Cardiac muscle cell (in vitro differentiated cells and primary cell): ENCODE results near the gene TMOD4. TPM values are rescaled to one million over a fixed set of nuclear protein-coding genes. Genes with fewer than 3 reads are reported as not detected.
A peak's percentile ranks its signal among the peaks of the same experiment; 100 is the strongest.

Source experiments
- DNase-seq, 2 donors: peaks; one replicate each; pipeline versions ENCODE4 v3.0.0 to v3.0.0-alpha.2; 2010 to 2017; ENCODE audit warnings: low read depth in 1 of 2, low spot score in 1 of 2
- H3K27ac ChIP-seq: fragments of 200-600 bp; sonication (generic); 2 replicates; pipeline ENCODE4 v1.5.1; 2016
- H3K27me3 ChIP-seq: fragments of 200-600 bp; sonication (generic); 2 replicates; pipeline ENCODE4 v1.6.0; 2016; ENCODE audit warnings: control low read depth
- H3K36me3 ChIP-seq: fragments of 200-600 bp; sonication (generic); 2 replicates; pipeline ENCODE4 v1.5.1; 2016; ENCODE audit warnings: control low read depth
- H3K4me1 ChIP-seq: fragments of 200-600 bp; sonication (generic); 2 replicates; pipeline ENCODE4 v1.8.1; 2017; ENCODE audit warnings: low read depth, mild to moderate bottlenecking, mixed run types
- H3K4me3 ChIP-seq: fragments of 200-600 bp; sonication (generic); 2 replicates; pipeline ENCODE4 v1.5.1; 2016; ENCODE audit warnings: mild to moderate bottlenecking
- H3K9me3 ChIP-seq: fragments of 200-600 bp; sonication (generic); 2 replicates; pipeline ENCODE4 v1.5.1; 2017; ENCODE audit warnings: low read depth, mild to moderate bottlenecking, control low read depth
- polyA plus RNA-seq: library from polyadenylated mRNA; unstranded; fragments of >200 nt; fragmentation: Nextera tagmentation; extraction: Ambion mirVana; gene quantifications from 2 replicates; pipeline ENCODE4 v1.2.1, GENCODE V29; 2016
- total RNA-seq: library from RNA; depleted of rRNA; stranded (reverse); fragments of >200 nt; gene quantifications from 2 replicates; pipeline ENCODE4 v1.2.3, GENCODE V29; 2016
- TF ChIP-seq, protein P1 (sequence below): IDR thresholded peaks from 2 replicates; pipeline ENCODE4 v1.5.1; 2012; ENCODE audit warnings: low read depth, mild to moderate bottlenecking, low read length

TMOD4 gene
- total and polyA plus RNA-seq, 2 experiments from 2014 or later, result 0.48 TPM; not detected in 1

DNA sequence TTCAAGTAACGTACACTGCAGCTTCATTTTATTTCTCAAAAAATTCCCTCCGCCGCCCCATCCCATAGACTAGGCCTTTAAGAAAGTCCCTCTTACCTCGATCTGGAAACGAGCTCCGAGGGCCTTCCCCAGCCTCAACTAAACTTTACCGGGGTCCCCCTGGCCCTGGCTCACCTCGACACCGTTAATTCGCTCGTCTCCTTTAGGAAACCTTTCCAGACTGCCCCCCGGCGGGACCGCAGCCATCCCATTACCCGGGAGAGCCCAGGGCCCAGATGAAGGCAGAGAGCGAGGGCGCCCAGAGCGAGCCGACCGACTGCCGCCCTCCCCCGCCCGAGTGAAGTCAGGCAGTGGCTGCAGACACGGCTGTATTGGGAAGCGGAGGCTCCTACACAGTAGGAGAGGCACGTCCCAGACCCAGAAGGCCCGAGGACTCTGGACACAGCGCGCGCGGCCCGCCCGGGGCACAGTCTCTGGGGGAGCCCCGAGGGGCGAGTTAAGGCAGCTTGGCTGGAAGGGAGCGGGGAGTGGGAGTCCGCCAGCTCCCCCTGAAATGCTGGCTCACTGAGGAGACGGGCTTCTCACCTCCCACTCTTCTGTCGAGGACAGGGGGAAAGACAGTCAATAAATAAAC is 44.0 kb downstream of the TMOD4 start:
- DNase-seq, result peak in 1 of 2 donors; percentile 52
- peak overlapping the region; percentile 10 for H3K4me3 ChIP-seq

DNA sequence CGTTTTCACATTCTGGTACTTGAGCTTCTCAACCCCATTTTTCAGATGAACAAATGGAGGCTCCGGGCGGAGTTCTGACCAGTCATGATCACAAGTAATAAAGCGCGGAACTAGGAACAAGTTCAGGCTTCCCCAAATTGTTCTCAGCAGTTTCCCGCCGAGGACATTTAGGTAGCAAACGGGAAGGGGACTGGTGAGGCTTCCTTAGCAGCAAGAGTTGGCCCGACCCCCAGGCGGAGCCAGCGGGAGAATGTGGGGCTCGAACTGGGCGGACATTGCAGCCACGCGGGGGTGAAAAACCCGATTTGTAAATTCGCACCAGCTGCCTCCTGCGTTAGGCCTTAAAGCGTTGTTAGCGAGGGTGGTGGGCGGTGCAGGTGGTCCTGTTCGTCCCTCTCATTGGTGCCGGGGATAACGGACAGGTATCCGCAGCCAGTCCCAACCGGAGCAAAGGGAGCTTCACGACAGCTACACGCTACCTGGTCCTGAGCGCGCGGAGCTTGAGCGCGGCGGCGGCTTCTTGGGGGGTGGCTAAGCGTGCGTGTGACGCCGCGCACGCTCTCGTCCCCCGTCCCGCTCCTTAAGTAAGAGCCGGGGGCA is 44.7 kb downstream of the TMOD4 start:
- Histone ChIP-seq H3K27me3 (peaks cover 12% of the 10 kb centered on the region), H3K4me3 (peak overlapping the region; percentile 10), H3K27ac (no peak overlapping the region), H3K36me3 (peaks cover 5% of the 10 kb centered on the region), H3K9me3 (no peaks in the 10 kb centered on the region), H3K4me1 (peaks cover 10% of the 10 kb centered on the region)
- peak; percentile 87 to 96 for DNase-seq
- TF ChIP-seq, protein P1, sequence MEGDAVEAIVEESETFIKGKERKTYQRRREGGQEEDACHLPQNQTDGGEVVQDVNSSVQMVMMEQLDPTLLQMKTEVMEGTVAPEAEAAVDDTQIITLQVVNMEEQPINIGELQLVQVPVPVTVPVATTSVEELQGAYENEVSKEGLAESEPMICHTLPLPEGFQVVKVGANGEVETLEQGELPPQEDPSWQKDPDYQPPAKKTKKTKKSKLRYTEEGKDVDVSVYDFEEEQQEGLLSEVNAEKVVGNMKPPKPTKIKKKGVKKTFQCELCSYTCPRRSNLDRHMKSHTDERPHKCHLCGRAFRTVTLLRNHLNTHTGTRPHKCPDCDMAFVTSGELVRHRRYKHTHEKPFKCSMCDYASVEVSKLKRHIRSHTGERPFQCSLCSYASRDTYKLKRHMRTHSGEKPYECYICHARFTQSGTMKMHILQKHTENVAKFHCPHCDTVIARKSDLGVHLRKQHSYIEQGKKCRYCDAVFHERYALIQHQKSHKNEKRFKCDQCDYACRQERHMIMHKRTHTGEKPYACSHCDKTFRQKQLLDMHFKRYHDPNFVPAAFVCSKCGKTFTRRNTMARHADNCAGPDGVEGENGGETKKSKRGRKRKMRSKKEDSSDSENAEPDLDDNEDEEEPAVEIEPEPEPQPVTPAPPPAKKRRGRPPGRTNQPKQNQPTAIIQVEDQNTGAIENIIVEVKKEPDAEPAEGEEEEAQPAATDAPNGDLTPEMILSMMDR, result peak; percentile 8

More for the DNA sequence above, 44.0 kb downstream of the TMOD4 start:
- H3K27ac ChIP-seq, result no peak overlapping the region
- H3K9me3 ChIP-seq, result no peaks in the 10 kb centered on the region
- peaks cover 10% of the 10 kb centered on the region for H3K36me3 ChIP-seq
- TF ChIP-seq, protein P1, result no peak
- H3K4me1 ChIP-seq, result peaks cover 8% of the 10 kb centered on the region
- H3K27me3 ChIP-seq, result peaks cover 12% of the 10 kb centered on the region

DNA sequence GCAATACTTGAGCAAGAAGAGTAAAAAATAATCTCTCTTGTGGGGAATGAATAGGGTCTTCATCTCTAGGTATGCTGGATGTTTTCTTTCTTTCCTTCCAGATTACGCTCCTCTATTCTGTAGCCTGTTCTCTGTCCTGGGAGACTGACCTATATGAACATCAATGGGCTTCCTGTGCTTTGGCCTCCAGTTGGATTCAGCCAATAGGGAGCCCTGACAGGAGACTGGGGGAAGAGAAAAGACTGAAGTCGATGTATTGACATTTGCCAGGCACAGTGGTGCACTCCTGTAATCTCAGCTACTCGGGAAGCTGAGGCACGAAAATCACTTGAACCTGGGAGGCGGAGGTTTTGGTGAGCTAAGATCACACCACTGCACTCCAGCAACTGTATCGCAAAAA is 47.0 kb downstream of the TMOD4 start:
- no peaks in the 10 kb centered on the region for H3K36me3 ChIP-seq
- H3K27me3 ChIP-seq, result peaks cover 12% of the 10 kb centered on the region
- H3K4me3 ChIP-seq, result no peak overlapping the region
- no peaks in the 10 kb centered on the region for H3K9me3 ChIP-seq
- peak in 1 of 2 donors; percentile 75 for DNase-seq
- no peak overlapping the region for H3K27ac ChIP-seq
- H3K4me1 ChIP-seq, result peaks cover 14% of the 10 kb centered on the region
- TF ChIP-seq, protein P1, result no peak

- Histone ChIP-seq H3K27ac (no peak overlapping the region), H3K4me1 (peaks cover 11% of the 10 kb centered on the region), H3K27me3 (no peaks in the 10 kb centered on the region), H3K4me3 (no peak overlapping the region), H3K36me3 (no peaks in the 10 kb centered on the region), H3K9me3 (no peaks in the 10 kb centered on the region)
- no peak for DNase-seq
- TF ChIP-seq, protein P1, result no peak
Observed at GRCh38 chr1:151124763-151125403, 50.9 kb downstream of the TMOD4 start.

Other genes with a start within 250 kb of the TMOD4 start
- gene SETDB1, start 249.6 kb downstream of the TMOD4 start, total RNA-seq, result 37.8 and 69.9 TPM in 2 replicates
- 20.1 and 23.7 TPM in 2 replicates for gene SETDB1, start 249.6 kb downstream of the TMOD4 start, polyA plus RNA-seq
- 64.7 and 65.0 TPM in 2 replicates for gene CERS2, start 201.1 kb downstream of the TMOD4 start, total RNA-seq
- gene CERS2, start 201.1 kb downstream of the TMOD4 start, polyA plus RNA-seq, result 119 and 124 TPM in 2 replicates
- gene ANXA9, start 193.7 kb downstream of the TMOD4 start, total RNA-seq, result 0.21 and 1.7 TPM in 2 replicates
- 1.4 and 2.0 TPM in 2 replicates for gene ANXA9, start 193.7 kb downstream of the TMOD4 start, polyA plus RNA-seq
- gene MINDY1, start 169.1 kb downstream of the TMOD4 start, total RNA-seq, result 29.3 and 35.6 TPM in 2 replicates
- 11.5 and 18.9 TPM in 2 replicates for gene MINDY1, start 169.1 kb downstream of the TMOD4 start, polyA plus RNA-seq
- 44.1 and 51.6 TPM in 2 replicates for gene PRUNE1, start 167.5 kb downstream of the TMOD4 start, total RNA-seq
- 52.2 and 67.3 TPM in 2 replicates for gene PRUNE1, start 167.5 kb downstream of the TMOD4 start, polyA plus RNA-seq
- gene BNIPL, start 139.4 kb downstream of the TMOD4 start, total RNA-seq, result 0.66 and 1.3 TPM in 2 replicates
- 0.65 and 1.3 TPM in 2 replicates for gene BNIPL, start 139.4 kb downstream of the TMOD4 start, polyA plus RNA-seq
- gene C1orf56, start 128.2 kb downstream of the TMOD4 start, total RNA-seq, result 11.6 and 13.6 TPM in 2 replicates
- 15.6 TPM in 2 replicates for gene C1orf56, start 128.2 kb downstream of the TMOD4 start, polyA plus RNA-seq
- 42.8 and 49.3 TPM in 2 replicates for gene CDC42SE1, start 116.4 kb downstream of the TMOD4 start, total RNA-seq
- gene CDC42SE1, start 116.4 kb downstream of the TMOD4 start, polyA plus RNA-seq, result 24.0 and 25.4 TPM in 2 replicates
- gene MLLT11, start 115.6 kb downstream of the TMOD4 start, total RNA-seq, result 15.1 and 30.1 TPM in 2 replicates
- gene MLLT11, start 115.6 kb downstream of the TMOD4 start, polyA plus RNA-seq, result 54.5 and 91.6 TPM in 2 replicates
- gene GABPB2, start 105.2 kb downstream of the TMOD4 start, total RNA-seq, result 2.9 and 4.6 TPM in 2 replicates
- gene GABPB2, start 105.2 kb downstream of the TMOD4 start, polyA plus RNA-seq, result 1.6 and 1.7 TPM in 2 replicates
- gene SEMA6C, start 29.4 kb downstream of the TMOD4 start, total RNA-seq, result 22.0 and 28.1 TPM in 2 replicates
- gene SEMA6C, start 29.4 kb downstream of the TMOD4 start, polyA plus RNA-seq, result 23.3 and 29.9 TPM in 2 replicates
- 0.45 TPM in 1 of 2 replicates, not detected in the other for gene TNFAIP8L2, start 19.3 kb downstream of the TMOD4 start, total RNA-seq
- gene TNFAIP8L2, start 19.3 kb downstream of the TMOD4 start, polyA plus RNA-seq, result 0.20 and 0.39 TPM in 2 replicates
- 19.7 and 26.7 TPM in 2 replicates for gene LYSMD1, start 10.1 kb downstream of the TMOD4 start, total RNA-seq
- gene LYSMD1, start 10.1 kb downstream of the TMOD4 start, polyA plus RNA-seq, result 4.9 and 8.0 TPM in 2 replicates
- gene SCNM1, start 9.8 kb downstream of the TMOD4 start, total RNA-seq, result 30.8 and 50.9 TPM in 2 replicates
- gene SCNM1, start 9.8 kb downstream of the TMOD4 start, polyA plus RNA-seq, result 66.5 and 80.7 TPM in 2 replicates
- 47.5 and 60.0 TPM in 2 replicates for gene VPS72, start 14.2 kb upstream of the TMOD4 start, total RNA-seq
- 64.7 and 82.7 TPM in 2 replicates for gene VPS72, start 14.2 kb upstream of the TMOD4 start, polyA plus RNA-seq
- gene PIP5K1A, start 22.6 kb upstream of the TMOD4 start, total RNA-seq, result 36.4 and 91.3 TPM in 2 replicates
- gene PIP5K1A, start 22.6 kb upstream of the TMOD4 start, polyA plus RNA-seq, result 21.6 and 28.8 TPM in 2 replicates
- gene PSMD4, start 78.8 kb upstream of the TMOD4 start, total RNA-seq, result 140 and 199 TPM in 2 replicates
- gene PSMD4, start 78.8 kb upstream of the TMOD4 start, polyA plus RNA-seq, result 246 and 277 TPM in 2 replicates
- 31.9 and 48.5 TPM in 2 replicates for gene ZNF687, start 106.3 kb upstream of the TMOD4 start, total RNA-seq
- 3.6 and 5.4 TPM in 2 replicates for gene ZNF687, start 106.3 kb upstream of the TMOD4 start, polyA plus RNA-seq
- gene PI4KB, start 151.4 kb upstream of the TMOD4 start, total RNA-seq, result 35.7 and 53.5 TPM in 2 replicates
- 46.0 and 62.6 TPM in 2 replicates for gene PI4KB, start 151.4 kb upstream of the TMOD4 start, polyA plus RNA-seq
- gene RFX5, start 171.3 kb upstream of the TMOD4 start, total RNA-seq, result 67.8 and 87.2 TPM in 2 replicates
- 51.3 and 52.4 TPM in 2 replicates for gene RFX5, start 171.3 kb upstream of the TMOD4 start, polyA plus RNA-seq
- gene SELENBP1, start 196.7 kb upstream of the TMOD4 start, total RNA-seq, result 47.1 and 73.5 TPM in 2 replicates
- 43.6 and 69.0 TPM in 2 replicates for gene SELENBP1, start 196.7 kb upstream of the TMOD4 start, polyA plus RNA-seq
- 220 and 354 TPM in 2 replicates for gene PSMB4, start 223.6 kb upstream of the TMOD4 start, total RNA-seq
- gene PSMB4, start 223.6 kb upstream of the TMOD4 start, polyA plus RNA-seq, result 71.1 and 104 TPM in 2 replicates